HFF-Myc (cell line): ENCODE results near the gene CCDC102A.
"Not testable (repeated sequence)": the region's sequence is repeated elsewhere in the genome, so short reads cannot be mapped to it uniquely, and the experiment has no call there.

Experiments used
- DNase-seq: peaks from one replicate; pipeline ENCODE4 v3.0.0-alpha.2; 2011; ENCODE audit warnings: low read depth; ENCODE audit errors: extremely low read depth
- H3K4me3 ChIP-seq: replicated peaks from 2 replicates; pipeline ENCODE4 v1.5.1; 2011; ENCODE audit warnings: low read depth, mild to moderate bottlenecking, control low read depth, low read length
- TF ChIP-seq, protein P1 (sequence below): IDR thresholded peaks from 2 replicates; pipeline ENCODE4 v1.5.1; 2012; ENCODE audit warnings: mild to moderate bottlenecking, low read depth, low read length, control low read depth; ENCODE audit errors: missing control alignments

Gene CCDC102A

DNA sequence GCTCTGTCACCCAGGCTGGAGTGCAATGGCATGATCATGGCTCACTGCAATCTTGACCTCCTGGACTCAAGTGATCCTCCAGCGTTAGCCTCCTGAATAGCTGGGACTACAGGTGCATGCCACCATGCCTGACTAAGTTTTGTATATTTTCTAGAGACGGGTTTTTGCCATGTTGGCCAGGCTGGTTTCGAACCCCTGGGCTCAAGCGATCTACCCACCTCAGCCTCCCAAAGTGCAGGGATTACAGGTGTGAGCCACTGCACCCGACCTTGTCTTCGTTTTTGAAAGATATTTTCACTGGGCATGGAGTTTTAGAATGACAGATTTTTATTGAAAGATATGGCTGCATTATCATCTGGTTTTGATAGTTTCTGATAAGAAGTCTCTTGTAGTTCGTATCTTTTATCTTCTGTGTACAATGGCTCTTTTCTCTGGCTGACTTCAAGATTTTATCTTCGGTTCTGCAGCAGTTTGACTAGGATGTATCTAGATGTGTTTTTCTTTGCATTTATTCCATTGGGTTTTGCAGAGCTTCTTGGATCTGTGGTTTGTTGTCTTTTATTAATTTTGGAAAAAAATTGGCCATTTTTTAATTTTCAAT lies 20.7 kb upstream of the CCDC102A start:
- DNase-seq = no peak
- TF ChIP-seq, protein P1, sequence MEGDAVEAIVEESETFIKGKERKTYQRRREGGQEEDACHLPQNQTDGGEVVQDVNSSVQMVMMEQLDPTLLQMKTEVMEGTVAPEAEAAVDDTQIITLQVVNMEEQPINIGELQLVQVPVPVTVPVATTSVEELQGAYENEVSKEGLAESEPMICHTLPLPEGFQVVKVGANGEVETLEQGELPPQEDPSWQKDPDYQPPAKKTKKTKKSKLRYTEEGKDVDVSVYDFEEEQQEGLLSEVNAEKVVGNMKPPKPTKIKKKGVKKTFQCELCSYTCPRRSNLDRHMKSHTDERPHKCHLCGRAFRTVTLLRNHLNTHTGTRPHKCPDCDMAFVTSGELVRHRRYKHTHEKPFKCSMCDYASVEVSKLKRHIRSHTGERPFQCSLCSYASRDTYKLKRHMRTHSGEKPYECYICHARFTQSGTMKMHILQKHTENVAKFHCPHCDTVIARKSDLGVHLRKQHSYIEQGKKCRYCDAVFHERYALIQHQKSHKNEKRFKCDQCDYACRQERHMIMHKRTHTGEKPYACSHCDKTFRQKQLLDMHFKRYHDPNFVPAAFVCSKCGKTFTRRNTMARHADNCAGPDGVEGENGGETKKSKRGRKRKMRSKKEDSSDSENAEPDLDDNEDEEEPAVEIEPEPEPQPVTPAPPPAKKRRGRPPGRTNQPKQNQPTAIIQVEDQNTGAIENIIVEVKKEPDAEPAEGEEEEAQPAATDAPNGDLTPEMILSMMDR = no peak
- H3K4me3 ChIP-seq = no peak overlapping the region

GRCh38 chr16:57555831-57556230 lies 19.5 kb upstream of the CCDC102A start:
- no peak for DNase-seq
- TF ChIP-seq, protein P1 = no peak
- H3K4me3 ChIP-seq = no peak overlapping the region

DNA sequence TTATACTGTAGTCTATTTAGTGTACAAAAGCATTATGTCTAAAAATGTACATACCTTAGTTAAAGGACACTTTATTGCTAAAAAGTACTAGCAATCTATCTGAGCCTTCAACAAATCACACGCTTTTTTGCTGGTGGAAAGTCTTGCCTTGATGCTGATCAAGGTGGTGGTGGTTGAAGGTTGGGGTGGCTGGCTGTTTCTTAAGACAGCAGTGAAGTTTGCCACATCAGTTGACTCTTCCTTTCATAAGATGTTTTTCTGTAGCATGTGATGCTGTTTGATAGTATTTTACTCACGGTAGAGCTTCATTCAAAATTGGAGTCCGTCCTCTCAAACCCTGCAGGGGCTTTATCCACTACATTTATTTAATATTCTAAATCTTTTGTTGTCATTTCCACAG lies 14.7 kb upstream of the CCDC102A start:
- TF ChIP-seq, protein P1 = no peak
- DNase-seq = no peak
- H3K4me3 ChIP-seq = no peak overlapping the region

GRCh38 chr16:57549730-57550129 lies 13.4 kb upstream of the CCDC102A start:
- no peak overlapping the region for H3K4me3 ChIP-seq
- DNase-seq = no peak
- TF ChIP-seq, protein P1 = no peak

- TF ChIP-seq, protein P1 = no peak
- DNase-seq = no peak
- H3K4me3 ChIP-seq = no peak overlapping the region
These were observed 12.0 kb upstream of the CCDC102A start for GRCh38 chr16:57548408-57548807.

- H3K4me3 ChIP-seq, DNase-seq: not testable (repeated sequence)
These were observed 11.2 kb upstream of the CCDC102A start for GRCh38 chr16:57547524-57547923.

DNA sequence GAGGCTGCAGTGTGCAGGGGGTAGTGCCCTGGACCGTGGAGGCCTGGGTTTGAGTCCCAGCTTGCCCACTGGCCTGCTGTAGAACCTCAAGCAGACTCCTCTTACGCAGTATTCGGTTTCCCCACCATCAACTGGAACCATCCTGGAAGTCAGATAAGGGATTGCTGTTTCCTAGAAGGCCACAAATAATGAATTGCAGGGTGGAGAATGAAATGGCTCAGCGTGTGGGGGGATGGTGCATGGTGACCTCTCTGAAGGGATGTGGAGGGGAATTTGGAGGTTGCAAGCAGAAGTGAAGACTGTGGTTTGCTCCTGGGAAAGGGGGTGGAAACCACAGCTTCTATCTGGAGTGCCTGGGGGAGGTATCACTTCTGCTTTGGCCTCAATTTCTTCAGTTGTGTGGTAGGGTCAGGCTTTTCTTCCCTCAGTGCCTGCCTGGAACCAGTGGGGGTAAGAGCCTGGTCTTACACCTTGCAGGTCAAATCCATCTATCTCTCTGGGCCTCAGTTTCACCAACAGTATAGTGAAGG lies 7.8 kb upstream of the CCDC102A start:
- no peak overlapping the region for H3K4me3 ChIP-seq

More for the DNA sequence above, 7.8 kb upstream of the CCDC102A start:
- TF ChIP-seq, protein P1 = no peak
- no peak for DNase-seq
